ENCODE results near the gene SAMD13. TPM values are rescaled to one million over a fixed set of nuclear protein-coding genes. Genes with fewer than 3 reads are reported as not detected.

The SAMD13 gene
- total and polyA plus RNA-seq, 7 donors = 0.41 to 31.8 (median 3.0) TPM

DNA sequence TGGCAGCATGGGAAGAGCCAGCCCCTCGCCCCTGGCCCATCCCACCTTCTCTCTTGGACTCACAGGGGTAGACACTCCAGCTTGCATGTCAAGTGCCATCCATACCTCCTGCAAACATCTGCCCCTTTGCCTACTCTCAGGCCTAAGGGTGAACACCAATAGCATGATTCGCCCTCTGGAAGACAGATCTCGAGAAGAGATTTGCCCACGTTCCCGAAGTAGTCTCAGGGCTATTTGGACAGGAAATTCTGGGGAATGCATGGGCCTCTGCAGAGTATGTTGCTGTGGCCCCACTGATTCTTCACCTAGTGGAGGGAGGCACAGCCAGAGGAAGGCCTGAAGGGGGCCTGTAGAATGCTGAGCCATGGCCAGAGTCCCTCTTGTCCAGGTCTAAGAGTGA, 66.9 kb downstream of the SAMD13 start:
- Histone ChIP-seq H3K36me3 (no peaks in the 10 kb centered on the region), H3K27me3 (no peaks in the 10 kb centered on the region), H3K27ac (no peak overlapping the region), H3K9me3 (no peaks in the 10 kb centered on the region), H3K4me3 (no peak overlapping the region), H3K4me1 (peaks cover 0 to 13% (median 6%) of the 10 kb centered on the region in 4 donors)
- TF ChIP-seq POLR2AphosphoS5 (IDR thresholded peaks at IDR 0.05) (no peak), POLR2A (IDR thresholded peaks at IDR 0.05) (no peak), EP300 (IDR thresholded peaks at IDR 0.05) (no peak)
- TF ChIP-seq, protein P1, sequence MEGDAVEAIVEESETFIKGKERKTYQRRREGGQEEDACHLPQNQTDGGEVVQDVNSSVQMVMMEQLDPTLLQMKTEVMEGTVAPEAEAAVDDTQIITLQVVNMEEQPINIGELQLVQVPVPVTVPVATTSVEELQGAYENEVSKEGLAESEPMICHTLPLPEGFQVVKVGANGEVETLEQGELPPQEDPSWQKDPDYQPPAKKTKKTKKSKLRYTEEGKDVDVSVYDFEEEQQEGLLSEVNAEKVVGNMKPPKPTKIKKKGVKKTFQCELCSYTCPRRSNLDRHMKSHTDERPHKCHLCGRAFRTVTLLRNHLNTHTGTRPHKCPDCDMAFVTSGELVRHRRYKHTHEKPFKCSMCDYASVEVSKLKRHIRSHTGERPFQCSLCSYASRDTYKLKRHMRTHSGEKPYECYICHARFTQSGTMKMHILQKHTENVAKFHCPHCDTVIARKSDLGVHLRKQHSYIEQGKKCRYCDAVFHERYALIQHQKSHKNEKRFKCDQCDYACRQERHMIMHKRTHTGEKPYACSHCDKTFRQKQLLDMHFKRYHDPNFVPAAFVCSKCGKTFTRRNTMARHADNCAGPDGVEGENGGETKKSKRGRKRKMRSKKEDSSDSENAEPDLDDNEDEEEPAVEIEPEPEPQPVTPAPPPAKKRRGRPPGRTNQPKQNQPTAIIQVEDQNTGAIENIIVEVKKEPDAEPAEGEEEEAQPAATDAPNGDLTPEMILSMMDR (IDR thresholded peaks at IDR 0.05) = no peak
- WGBS, 2 donors = 96 to 98% methylated on average over 5 of the region's 5 CpGs
- DNase-seq = no peak
- intact Hi-C loops (cut with DNase I) = no loop called here

DNA sequence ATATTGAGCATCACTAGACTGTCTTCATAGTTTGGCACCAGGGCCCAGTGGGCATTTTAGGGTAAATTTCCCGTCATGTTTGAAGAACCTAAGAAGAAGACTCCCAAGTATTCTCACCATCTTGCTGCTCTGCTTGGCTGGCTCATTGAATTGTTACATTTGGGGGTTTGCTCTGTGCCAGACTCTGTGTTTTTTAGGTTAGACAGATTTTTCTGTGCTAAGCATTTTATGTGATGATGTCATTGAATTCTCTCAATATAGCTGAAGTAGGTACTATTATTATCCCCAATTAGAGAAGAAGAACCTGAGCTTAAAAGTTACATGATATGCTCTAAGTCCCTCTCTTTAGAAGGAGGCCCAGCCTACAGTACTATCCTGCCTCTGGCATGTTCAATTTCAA, 68.8 kb downstream of the SAMD13 start:
- Histone ChIP-seq H3K4me1 (peaks cover 0 to 25% (median 14%) of the 10 kb centered on the region in 4 donors), H3K36me3 (no peaks in the 10 kb centered on the region), H3K27ac (no peak overlapping the region), H3K4me3 (no peak overlapping the region), H3K9me3 (no peaks in the 10 kb centered on the region), H3K27me3 (no peaks in the 10 kb centered on the region)
- intact Hi-C loops (cut with DNase I) = no loop called here
- DNase-seq = no peak
- WGBS, 2 donors = 86 to 92% methylated on average over 1 of the region's 1 CpG
- TF ChIP-seq EP300 (IDR thresholded peaks at IDR 0.05) (no peak), POLR2AphosphoS5 (IDR thresholded peaks at IDR 0.05) (no peak), POLR2A (IDR thresholded peaks at IDR 0.05) (no peak)
- TF ChIP-seq, protein P1 (IDR thresholded peaks at IDR 0.05) = no peak

DNA sequence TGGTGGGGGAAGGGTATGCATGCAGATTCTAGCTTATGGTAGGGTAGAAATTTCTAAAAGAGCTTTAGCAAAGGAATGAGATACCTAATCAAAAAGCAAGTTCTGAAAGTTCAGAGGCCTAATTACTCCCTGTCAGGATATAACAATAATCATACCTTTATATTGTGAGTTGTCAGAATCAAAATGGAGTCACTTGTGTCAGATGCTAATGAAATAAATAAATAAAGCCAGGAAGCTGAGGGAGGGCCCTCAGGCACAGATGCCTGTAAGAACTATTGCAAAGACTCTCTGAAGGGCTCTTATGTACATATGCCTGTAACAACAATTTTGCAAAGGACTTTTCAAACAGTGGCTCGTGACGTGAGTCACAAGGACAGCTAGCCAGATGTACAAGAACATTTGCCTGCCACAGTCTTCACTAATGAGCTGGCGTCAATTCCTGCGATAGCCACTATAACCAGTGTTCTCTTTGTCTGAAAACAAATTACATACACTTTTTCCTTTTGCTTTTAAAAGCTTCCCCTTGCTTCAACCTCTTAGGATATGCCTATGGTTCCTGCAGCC, 69.4 kb downstream of the SAMD13 start:
- Histone ChIP-seq H3K36me3 (no peaks in the 10 kb centered on the region), H3K4me1 (peaks cover 0 to 24% (median 16%) of the 10 kb centered on the region in 4 donors), H3K27me3 (no peaks in the 10 kb centered on the region), H3K4me3 (no peak overlapping the region), H3K27ac (no peak overlapping the region), H3K9me3 (no peaks in the 10 kb centered on the region)
- 91 to 95% methylated on average over 4 of the region's 4 CpGs for WGBS, 2 donors
- intact Hi-C loops (cut with DNase I) = no loop called here
- TF ChIP-seq, protein P1 (IDR thresholded peaks at IDR 0.05) = no peak
- TF ChIP-seq POLR2A (IDR thresholded peaks at IDR 0.05) = no peak
- TF ChIP-seq EP300 (IDR thresholded peaks at IDR 0.05) = no peak
- TF ChIP-seq POLR2AphosphoS5 (IDR thresholded peaks at IDR 0.05) = no peak
- no peak for DNase-seq

DNA sequence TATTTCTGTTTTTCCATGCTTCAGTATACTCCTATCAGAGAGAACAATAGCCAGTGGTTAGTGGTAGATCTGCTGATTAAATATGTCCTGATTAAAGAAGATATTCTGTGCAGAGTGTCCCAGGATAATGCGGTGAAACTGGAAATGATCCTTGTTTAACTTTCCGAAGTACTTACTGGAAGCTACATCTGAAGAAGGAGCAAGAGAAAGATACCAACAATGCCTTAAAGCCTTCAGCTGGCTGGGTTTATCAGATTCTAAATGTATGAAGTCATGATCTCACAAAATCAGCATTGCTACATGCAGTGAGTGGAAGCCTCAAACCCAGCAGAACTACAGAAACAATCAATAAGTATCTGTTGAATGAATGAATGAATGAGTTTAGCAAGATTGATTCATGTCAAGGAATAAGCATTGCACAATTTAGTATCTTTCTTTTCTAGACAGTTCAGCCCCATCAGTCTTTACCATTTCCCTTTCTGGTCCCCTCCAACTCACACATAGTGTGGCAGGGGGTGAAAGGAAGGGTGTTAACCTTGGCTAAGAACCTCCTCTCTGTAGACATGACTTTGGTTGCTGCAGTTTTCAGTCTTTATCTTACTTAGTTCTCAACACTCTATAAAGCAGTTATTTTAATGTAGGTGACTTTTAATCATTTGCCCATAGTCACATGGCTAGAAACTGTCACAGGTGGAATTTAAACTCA, 72.1 kb downstream of the SAMD13 start:
- intact Hi-C loops (cut with DNase I) = no loop called here
- Histone ChIP-seq H3K36me3 (no peaks in the 10 kb centered on the region), H3K4me3 (no peak overlapping the region), H3K4me1 (peaks cover 0 to 34% (median 13%) of the 10 kb centered on the region in 4 donors), H3K27ac (no peak overlapping the region), H3K9me3 (no peaks in the 10 kb centered on the region), H3K27me3 (no peaks in the 10 kb centered on the region)
- TF ChIP-seq, protein P1 (IDR thresholded peaks at IDR 0.05) = no peak
- TF ChIP-seq EP300 (IDR thresholded peaks at IDR 0.05) = no peak
- no peak for TF ChIP-seq POLR2AphosphoS5 (IDR thresholded peaks at IDR 0.05)
- TF ChIP-seq POLR2A (IDR thresholded peaks at IDR 0.05) = no peak
- DNase-seq = no peak
- 44 to 46% methylated on average over 2 of the region's 2 CpGs for WGBS, 2 donors

Data from sigmoid colon (tissue), 7 donors.